Measurements from ENCODE around the gene TNRC6A.
"Not testable (repeated sequence)": the region's sequence is repeated elsewhere in the genome, so short reads cannot be mapped to it uniquely, and the experiment has no call there.

TNRC6A gene

DNA sequence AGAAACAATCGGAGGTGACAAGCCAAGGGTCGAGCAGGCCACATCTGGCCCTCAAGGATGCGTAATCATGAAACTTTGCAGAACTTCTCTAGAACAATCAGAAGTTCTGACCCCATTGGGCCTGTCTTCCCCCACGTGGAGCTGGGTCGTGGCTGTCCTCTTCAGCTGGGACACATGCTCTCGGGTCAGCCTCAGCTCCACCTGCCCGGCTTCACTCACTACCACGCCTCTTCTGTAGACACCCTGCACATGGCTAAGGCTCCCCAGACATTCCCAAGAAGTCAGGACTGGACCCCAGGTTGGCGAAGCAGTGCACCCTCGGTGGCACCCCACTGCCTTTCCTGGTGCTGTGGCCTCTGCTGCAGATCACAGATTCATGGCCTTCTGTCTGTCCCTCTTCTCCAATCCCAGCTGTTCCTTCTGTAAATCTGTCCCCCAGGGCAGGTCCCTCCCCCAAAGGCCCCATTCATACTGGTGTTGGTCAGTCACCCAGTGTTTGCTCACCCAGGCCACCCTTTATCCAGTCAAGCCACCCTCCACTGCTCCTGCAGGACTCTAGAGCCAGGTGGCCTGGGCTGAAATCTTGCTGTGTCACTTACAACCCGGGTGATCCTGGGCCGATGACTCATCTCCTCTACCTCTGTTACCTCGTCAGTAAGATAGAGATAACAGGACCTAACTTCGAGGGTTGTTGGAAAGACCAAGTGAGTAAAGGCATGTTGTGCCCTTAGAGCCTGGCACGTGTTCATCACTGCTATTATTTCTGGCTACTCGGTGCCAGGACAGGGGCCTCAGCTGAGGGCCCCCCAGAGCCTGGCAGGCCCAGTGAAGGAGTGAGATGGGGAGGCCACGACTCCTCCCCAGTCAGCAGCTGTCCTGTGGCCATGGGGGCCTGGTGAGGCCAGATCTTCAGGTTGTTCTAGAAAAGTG is 114.9 kb downstream of the TNRC6A start:
- Histone ChIP-seq H3K79me2 (ENCODE audit: insufficient read depth, low read length) (no peaks in the 10 kb centered on the region), H3K36me3 (ENCODE audit: low read length) (no peaks in the 10 kb centered on the region), H4K20me1 (ENCODE audit: low read depth, low read length) (no peaks in the 10 kb centered on the region), H3K27me3 (ENCODE audit: low read length) (no peaks in the 10 kb centered on the region), H2AFZ (ENCODE audit: low read depth, low read length, severe bottlenecking) (no peak overlapping the region), H3K9me3 (ENCODE audit: insufficient read depth, low read length) (no peaks in the 10 kb centered on the region), H3K27ac (ENCODE audit: low read depth, low read length) (no peak overlapping the region), H3K4me3 (ENCODE audit: insufficient read depth, low read length, poor library complexity, severe bottlenecking) (no peak overlapping the region), H3F3A (ENCODE audit: insufficient read depth) (no peaks in the 10 kb centered on the region), H3K9ac (ENCODE audit: low read length) (no peak overlapping the region), H3K4me2 (ENCODE audit: low read depth, low read length, poor library complexity, severe bottlenecking) (no peak overlapping the region), H3K9me2 (replicated peaks; ENCODE audit: insufficient read depth, low read length) (no peaks in the 10 kb centered on the region)
- TF ChIP-seq, protein P1, sequence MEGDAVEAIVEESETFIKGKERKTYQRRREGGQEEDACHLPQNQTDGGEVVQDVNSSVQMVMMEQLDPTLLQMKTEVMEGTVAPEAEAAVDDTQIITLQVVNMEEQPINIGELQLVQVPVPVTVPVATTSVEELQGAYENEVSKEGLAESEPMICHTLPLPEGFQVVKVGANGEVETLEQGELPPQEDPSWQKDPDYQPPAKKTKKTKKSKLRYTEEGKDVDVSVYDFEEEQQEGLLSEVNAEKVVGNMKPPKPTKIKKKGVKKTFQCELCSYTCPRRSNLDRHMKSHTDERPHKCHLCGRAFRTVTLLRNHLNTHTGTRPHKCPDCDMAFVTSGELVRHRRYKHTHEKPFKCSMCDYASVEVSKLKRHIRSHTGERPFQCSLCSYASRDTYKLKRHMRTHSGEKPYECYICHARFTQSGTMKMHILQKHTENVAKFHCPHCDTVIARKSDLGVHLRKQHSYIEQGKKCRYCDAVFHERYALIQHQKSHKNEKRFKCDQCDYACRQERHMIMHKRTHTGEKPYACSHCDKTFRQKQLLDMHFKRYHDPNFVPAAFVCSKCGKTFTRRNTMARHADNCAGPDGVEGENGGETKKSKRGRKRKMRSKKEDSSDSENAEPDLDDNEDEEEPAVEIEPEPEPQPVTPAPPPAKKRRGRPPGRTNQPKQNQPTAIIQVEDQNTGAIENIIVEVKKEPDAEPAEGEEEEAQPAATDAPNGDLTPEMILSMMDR (IDR thresholded peaks at IDR 0.05; ENCODE audit: insufficient read depth, low read length, poor library complexity, severe bottlenecking): no peak
- TF ChIP-seq EZH2phosphoT487 (conservative IDR thresholded peaks at IDR 0.05; ENCODE audit: low read length): no peak

DNA sequence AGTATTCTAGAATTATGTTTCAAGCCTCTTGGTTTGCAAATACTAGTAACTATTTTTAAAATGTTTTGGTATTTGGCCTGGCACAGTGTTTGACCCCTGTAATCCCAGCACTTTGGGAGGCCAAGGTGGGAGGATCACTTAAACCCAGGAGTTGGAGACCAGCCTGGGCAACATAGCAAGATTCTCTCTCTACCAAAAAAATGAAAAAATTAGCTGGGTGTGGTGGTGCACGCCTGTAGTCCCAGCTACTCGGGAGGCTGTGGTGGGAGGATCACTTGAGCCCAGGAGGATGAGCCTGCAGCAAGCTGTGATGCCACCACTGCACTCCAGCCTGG is 115.5 kb downstream of the TNRC6A start:
- H3K9ac ChIP-seq (ENCODE audit: low read length); H3K4me3 ChIP-seq (ENCODE audit: insufficient read depth, low read length, poor library complexity, severe bottlenecking); H2AFZ ChIP-seq (ENCODE audit: low read depth, low read length, severe bottlenecking); H3F3A ChIP-seq (ENCODE audit: insufficient read depth); H3K27me3 ChIP-seq (ENCODE audit: low read length); H3K27ac ChIP-seq (ENCODE audit: low read depth, low read length); H3K9me3 ChIP-seq (ENCODE audit: insufficient read depth, low read length); H3K79me2 ChIP-seq (ENCODE audit: insufficient read depth, low read length); H4K20me1 ChIP-seq (ENCODE audit: low read depth, low read length); H3K36me3 ChIP-seq (ENCODE audit: low read length); H3K9me2 ChIP-seq (replicated peaks; ENCODE audit: insufficient read depth, low read length); H3K4me2 ChIP-seq (ENCODE audit: low read depth, low read length, poor library complexity, severe bottlenecking): not testable (repeated sequence)

DNA sequence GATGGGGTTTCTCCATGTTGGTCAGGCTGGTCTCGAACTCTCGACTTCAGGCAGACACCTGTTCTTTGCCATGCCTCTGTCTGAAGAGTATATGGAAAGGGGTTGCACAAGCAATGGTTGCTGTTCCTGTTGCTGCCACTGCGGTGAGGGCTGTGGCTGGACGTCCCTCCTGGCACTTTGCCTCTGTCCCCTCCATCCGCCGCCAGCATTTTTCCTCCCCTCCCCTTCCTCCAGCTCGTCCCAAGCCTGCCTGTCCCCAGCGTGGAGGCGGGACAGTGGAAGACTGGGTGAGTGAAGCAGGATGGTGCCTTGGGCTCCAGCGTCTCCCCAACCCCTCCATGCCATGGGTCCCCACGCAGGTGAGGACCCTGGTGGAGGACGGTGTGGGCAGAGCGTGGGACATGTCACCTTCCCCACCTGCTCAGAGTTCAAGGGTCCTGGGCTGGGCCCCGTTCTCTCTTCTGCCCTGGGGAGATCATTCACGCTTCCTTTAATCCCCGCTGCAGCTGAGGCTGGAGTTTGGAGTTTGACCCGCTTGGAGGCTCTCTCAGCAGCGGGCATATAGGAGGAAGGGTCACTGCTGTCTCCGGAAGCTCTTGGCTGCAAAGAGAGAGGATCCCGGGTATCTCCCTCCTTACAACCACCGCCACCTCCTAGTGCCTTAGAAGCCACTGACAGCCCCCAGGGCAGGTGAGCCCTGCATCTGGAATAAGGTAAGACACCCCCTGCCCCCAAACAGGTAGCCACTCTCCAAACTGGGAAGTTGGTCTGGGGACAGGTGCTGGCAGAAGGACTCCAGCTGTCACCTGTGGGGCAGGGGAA is 116.5 kb downstream of the TNRC6A start, which contains the start of gene SLC5A11:
Gene SLC5A11 (plus strand): TSS at position 238 of the 822 bp plus-strand sequence. CDS start 12,681 bp downstream, outside the sequence.
- no peaks in the 10 kb centered on the region for H3K27me3 ChIP-seq (ENCODE audit: low read length)
- TF ChIP-seq EZH2phosphoT487 (conservative IDR thresholded peaks at IDR 0.05; ENCODE audit: low read length): no peak
- TF ChIP-seq, protein P1 (IDR thresholded peaks at IDR 0.05; ENCODE audit: insufficient read depth, low read length, poor library complexity, severe bottlenecking): no peak
- no peak within 1 kb of the TSS for H3K4me2 ChIP-seq (ENCODE audit: low read depth, low read length, poor library complexity, severe bottlenecking)
- no peaks in the 10 kb centered on the region for H3K9me3 ChIP-seq (ENCODE audit: insufficient read depth, low read length)
- no peak within 1 kb of the TSS for H3K27ac ChIP-seq (ENCODE audit: low read depth, low read length)
- no peak within 1 kb of the TSS for H3K9ac ChIP-seq (ENCODE audit: low read length)
- no peak within 1 kb of the TSS for H2AFZ ChIP-seq (ENCODE audit: low read depth, low read length, severe bottlenecking)
- H3F3A ChIP-seq (ENCODE audit: insufficient read depth): no peaks in the 10 kb centered on the region
- no peaks in the 10 kb centered on the region for H4K20me1 ChIP-seq (ENCODE audit: low read depth, low read length)
- no peaks in the 10 kb centered on the region for H3K9me2 ChIP-seq (replicated peaks; ENCODE audit: insufficient read depth, low read length)
- no peak within 1 kb of the TSS for H3K4me3 ChIP-seq (ENCODE audit: insufficient read depth, low read length, poor library complexity, severe bottlenecking)
- no peaks in the 10 kb centered on the region for H3K36me3 ChIP-seq (ENCODE audit: low read length)
- no peaks in the 10 kb centered on the region for H3K79me2 ChIP-seq (ENCODE audit: insufficient read depth, low read length)

Measured in SU-DHL-6 (cell line).